HG03571 (cell line): ENCODE measurements around the gene ZNF740.
"Not testable (repeated sequence)": the region's sequence is repeated elsewhere in the genome, so short reads cannot be mapped to it uniquely, and the experiment has no call there.

ENCODE experiments used
- ATAC-seq: cut with Tn5 transposase; IDR thresholded peaks from one replicate; pipeline ENCODE4 v1.9.1; 2021; ENCODE audit not compliant: unreplicated experiment

ZNF740 gene, protein sequence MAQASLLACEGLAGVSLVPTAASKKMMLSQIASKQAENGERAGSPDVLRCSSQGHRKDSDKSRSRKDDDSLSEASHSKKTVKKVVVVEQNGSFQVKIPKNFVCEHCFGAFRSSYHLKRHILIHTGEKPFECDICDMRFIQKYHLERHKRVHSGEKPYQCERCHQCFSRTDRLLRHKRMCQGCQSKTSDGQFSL

GRCh38 chr12:53180220-53180930 lies at the start of gene ZNF740, which contains the start of gene CSAD:
ZNF740 (plus strand) TSS chr12:53180722; CDS start chr12:53181984, 1,262 bp downstream.
CSAD (minus strand) TSS chr12:53180925; CDS start chr12:53173470, 7,455 bp downstream.
- peak; percentile 89 for ATAC-seq

GRCh38 chr12:53131844-53132243 lies 48.7 kb upstream of the ZNF740 start:
- no peak for ATAC-seq

- no peak for ATAC-seq
Observed at GRCh38 chr12:53133722-53134121, 46.8 kb upstream of the ZNF740 start.

DNA sequence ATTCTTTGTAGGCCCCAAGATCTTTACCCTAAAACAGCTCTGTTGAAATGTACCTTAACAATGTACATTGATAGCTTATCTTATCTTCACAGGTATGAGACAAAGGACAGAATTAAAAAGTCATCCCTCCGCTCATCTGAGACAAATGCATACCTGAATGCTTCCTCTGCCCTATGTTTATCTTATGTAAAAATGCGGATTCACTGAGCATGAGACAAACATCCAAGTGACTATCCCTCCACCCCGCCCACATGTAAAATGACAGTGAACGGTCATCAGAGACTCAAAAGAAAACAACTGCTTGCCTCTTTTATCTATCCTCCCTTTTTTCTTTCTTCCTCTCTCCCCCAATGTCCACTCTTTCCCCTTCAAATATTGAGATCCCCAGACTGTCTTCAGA lies 37.2 kb upstream of the ZNF740 start:
- ATAC-seq: no peak

GRCh38 chr12:53145383-53146260 lies 34.9 kb upstream of the ZNF740 start:
- no peak for ATAC-seq

- ATAC-seq: no peak
Observed at GRCh38 chr12:53147181-53147580, 33.3 kb upstream of the ZNF740 start.

GRCh38 chr12:53147653-53148052 lies 32.9 kb upstream of the ZNF740 start:
- no peak for ATAC-seq

DNA sequence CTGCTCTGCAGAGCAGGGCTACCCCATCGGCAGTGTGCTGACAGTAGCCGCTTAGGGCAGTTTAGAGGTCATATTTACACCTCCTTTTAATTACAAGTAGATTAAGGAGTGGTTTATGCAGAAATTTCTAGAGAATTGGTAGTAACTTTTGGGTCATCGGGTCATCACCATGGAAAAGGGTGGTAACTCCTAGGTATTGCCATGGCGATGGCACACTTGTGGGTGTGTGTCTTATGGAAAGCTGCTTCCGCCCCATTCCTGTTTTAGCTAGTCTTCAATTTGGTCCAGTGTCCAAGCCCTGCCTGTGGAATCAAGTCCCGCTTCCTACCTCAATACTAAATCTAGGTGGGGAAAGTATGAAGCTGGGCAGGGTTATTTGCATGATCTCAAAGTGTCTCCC lies 29.5 kb upstream of the ZNF740 start:
- ATAC-seq: no peak

GRCh38 chr12:53152390-53152789 lies 28.1 kb upstream of the ZNF740 start:
- ATAC-seq: no peak

DNA sequence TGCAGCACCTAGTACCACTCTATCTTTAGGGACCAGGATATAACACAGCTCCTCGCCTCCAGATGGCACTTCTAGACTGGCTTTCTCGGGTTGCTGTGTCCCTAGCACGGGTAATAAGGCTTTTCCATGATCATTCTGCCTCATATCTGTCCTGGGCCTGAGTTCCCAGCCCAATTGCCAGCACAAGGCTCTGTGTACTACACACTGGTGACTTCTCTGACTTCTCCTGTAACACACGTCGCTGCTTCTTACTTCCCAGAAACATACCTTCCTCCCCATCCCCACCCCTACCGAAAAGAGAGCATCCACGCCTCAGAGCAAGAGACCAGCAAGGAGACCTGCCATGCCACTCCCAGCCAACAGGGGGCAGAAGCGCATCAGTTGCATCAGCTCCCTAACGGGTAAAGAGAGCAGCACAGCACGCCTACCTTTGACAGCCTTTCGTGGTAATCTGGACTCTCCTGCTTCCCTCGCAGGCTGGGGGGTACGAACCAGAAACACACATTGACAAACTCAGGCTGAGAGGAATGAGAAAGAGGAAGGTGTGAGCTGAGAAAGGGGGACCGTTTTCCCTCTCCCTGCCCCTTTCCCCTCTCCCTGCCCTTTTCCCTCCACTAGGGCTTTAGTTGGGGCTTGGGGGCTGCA lies 21.2 kb upstream of the ZNF740 start:
- peak; percentile 59 for ATAC-seq

GRCh38 chr12:53160000-53160399 lies 20.5 kb upstream of the ZNF740 start:
- no peak for ATAC-seq

DNA sequence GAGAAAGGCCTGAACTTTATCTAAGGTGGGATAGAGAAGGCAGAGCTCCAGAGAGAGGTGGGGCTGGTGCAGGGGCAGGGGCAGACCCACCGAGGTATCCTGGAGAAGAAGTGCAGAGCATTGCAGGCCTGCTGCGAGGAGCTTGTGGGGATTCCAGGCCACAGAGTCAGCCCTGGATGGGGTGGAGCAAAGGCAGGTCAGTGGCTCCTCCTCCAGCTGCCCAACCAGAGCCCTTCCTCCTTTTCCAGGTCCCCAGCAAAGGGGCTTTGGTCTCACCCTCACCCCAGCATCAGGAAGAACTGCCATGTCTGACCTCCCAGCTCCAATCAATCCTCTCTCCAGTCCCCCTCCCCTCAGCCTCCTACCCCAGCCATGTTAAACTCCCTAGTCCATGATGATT lies 19.8 kb upstream of the ZNF740 start:
- ATAC-seq: no peak

- ATAC-seq: no peak
Observed at GRCh38 chr12:53161119-53161911, 19.2 kb upstream of the ZNF740 start.

GRCh38 chr12:53163008-53163407 lies 17.5 kb upstream of the ZNF740 start:
- ATAC-seq: not testable (repeated sequence)

DNA sequence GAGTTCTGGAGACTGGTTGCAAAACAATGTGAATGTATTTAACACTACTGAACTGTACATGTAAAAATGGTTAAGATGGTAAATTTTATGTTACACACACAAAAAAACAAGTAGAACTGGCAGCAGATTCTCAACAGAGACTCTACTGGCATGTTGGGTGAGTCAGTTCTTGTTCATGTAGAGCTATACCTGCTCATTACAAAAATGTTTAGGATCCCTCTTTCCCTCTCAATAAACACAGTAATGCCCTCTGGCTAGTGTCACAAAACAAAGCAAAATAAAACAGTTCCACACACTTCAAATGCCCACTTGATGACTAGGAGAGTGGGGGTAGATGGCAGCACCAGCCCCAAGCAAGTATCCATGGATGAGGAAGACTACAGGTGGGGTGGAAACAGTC lies 13.7 kb upstream of the ZNF740 start:
- no peak for ATAC-seq

GRCh38 chr12:53169644-53170043 lies 10.9 kb upstream of the ZNF740 start:
- no peak for ATAC-seq

- ATAC-seq: no peak
Observed at GRCh38 chr12:53170215-53170614, 10.3 kb upstream of the ZNF740 start.

DNA sequence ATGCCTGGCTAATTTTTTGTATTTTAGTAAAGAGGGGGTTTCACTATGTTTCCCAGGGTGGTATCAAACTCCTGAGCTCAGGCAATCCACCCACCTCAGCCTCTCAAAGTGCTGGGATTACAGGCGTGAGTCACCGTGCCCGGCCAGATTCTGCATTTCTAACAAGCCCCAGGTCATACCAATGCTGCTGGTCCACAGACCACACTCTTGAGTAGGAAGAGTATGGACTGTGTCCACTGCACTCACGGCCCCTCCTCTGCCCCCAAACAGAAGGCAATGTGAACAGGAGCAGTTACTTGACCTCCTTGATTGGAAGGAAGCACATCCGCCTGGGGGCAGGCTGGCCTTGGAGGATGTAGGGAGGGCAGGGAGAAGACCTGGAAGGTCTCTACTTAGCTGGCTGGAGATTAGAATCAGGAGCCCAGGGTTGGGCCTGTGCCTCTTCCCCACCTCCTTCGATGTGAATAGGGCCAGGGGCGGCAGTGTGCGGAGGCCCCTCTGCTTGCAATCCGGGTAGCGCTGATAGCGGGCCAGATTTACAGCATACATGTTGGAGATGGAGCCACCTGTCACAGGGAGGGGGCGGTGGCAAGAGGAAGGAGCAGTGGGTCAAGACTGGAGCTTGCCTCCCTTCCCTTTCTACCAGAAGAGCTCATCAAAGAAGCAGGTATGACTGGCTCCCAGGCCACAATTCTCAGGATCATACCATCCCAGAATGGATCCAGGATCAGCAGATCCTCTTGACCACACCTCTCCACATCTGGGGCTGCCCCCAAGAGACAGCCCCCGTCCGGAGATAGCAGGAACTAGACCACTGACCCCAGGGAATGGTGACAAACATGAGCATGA lies 9.4 kb upstream of the ZNF740 start:
- no peak for ATAC-seq

- ATAC-seq: no peak
Observed at GRCh38 chr12:53171725-53172329, 8.7 kb upstream of the ZNF740 start.
